HG02610 (cell line): ENCODE measurements around the gene LHPP.

Experiments
- ATAC-seq: cut with Tn5 transposase; IDR thresholded peaks from one replicate; pipeline ENCODE4 v1.9.1; 2021; ENCODE audit warnings: mild to moderate bottlenecking, moderate library complexity; ENCODE audit not compliant: unreplicated experiment

LHPP gene

GRCh38 chr10:124590216-124591122 lies 128.8 kb downstream of the LHPP start:
- ATAC-seq, result no peak

GRCh38 chr10:124591123-124591495 lies 129.5 kb downstream of the LHPP start:
- ATAC-seq, result no peak

GRCh38 chr10:124592101-124592500 lies 130.5 kb downstream of the LHPP start:
- no peak for ATAC-seq

- ATAC-seq, result no peak
Measured at GRCh38 chr10:124592736-124593430, 131.3 kb downstream of the LHPP start.

GRCh38 chr10:124593431-124593985 lies 131.9 kb downstream of the LHPP start:
- ATAC-seq, result no peak

GRCh38 chr10:124594240-124594639 lies 132.6 kb downstream of the LHPP start:
- no peak for ATAC-seq

- no peak for ATAC-seq
Measured at GRCh38 chr10:124595143-124595883, 133.7 kb downstream of the LHPP start.

- no peak for ATAC-seq
Measured at GRCh38 chr10:124596116-124596785, 134.6 kb downstream of the LHPP start.

- ATAC-seq, result no peak
Measured at GRCh38 chr10:124596962-124597845, 135.6 kb downstream of the LHPP start.

GRCh38 chr10:124597846-124598165 lies 136.2 kb downstream of the LHPP start:
- ATAC-seq, result no peak

GRCh38 chr10:124598196-124598595 lies 136.6 kb downstream of the LHPP start:
- ATAC-seq, result no peak

- ATAC-seq, result no peak
Measured at GRCh38 chr10:124598773-124599587, 137.4 kb downstream of the LHPP start.

- ATAC-seq, result no peak
Measured at GRCh38 chr10:124599588-124600050, 138.0 kb downstream of the LHPP start.

GRCh38 chr10:124600051-124600880 lies 138.6 kb downstream of the LHPP start:
- ATAC-seq, result no peak

GRCh38 chr10:124601016-124601415 lies 139.4 kb downstream of the LHPP start:
- ATAC-seq, result no peak

GRCh38 chr10:124601431-124602120 lies 140.0 kb downstream of the LHPP start:
- ATAC-seq, result no peak

- ATAC-seq, result no peak
Measured at GRCh38 chr10:124602121-124602561, 140.5 kb downstream of the LHPP start.
